Neural progenitor cell (in vitro differentiated cells): ENCODE results near the gene KRT13. TPM values are rescaled to one million over a fixed set of nuclear protein-coding genes. Genes with fewer than 3 reads are reported as not detected.
A peak's percentile ranks its signal among the peaks of the same experiment; 100 is the strongest.

Source experiments
- DNase-seq: peaks from one replicate; pipeline ENCODE4 v3.0.0-alpha.2; 2016; ENCODE audit warnings: low spot score
- H2AFZ ChIP-seq: fragments of 200-600 bp; sonication (generic); replicated peaks from 2 replicates; pipeline ENCODE4 v1.6.1; 2016; ENCODE audit warnings: antibody characterized with exemption
- H3F3A ChIP-seq: fragments of 200-600 bp; sonication (generic); 2 replicates; pipeline ENCODE4 v1.6.1; 2016; ENCODE audit warnings: antibody characterized with exemption, low read depth
- H3K27ac ChIP-seq: fragments of 200-600 bp; sonication (generic); 2 replicates; pipeline ENCODE4 v1.5.1; 2016; ENCODE audit warnings: mild to moderate bottlenecking
- H3K27me3 ChIP-seq: fragments of 200-600 bp; sonication (generic); 2 replicates; pipeline ENCODE4 v1.6.1; 2016; ENCODE audit warnings: mild to moderate bottlenecking, moderate library complexity
- H3K36me3 ChIP-seq: fragments of 200-600 bp; sonication (generic); 2 replicates; pipeline ENCODE4 v1.5.1; 2016
- H3K4me1 ChIP-seq: fragments of 200-600 bp; sonication (generic); 2 replicates; pipeline ENCODE4 v1.6.1; 2016; ENCODE audit warnings: mixed run types
- H3K4me2 ChIP-seq: fragments of 200-600 bp; sonication (generic); 2 replicates; pipeline ENCODE4 v1.6.1; 2016
- H3K4me3 ChIP-seq: fragments of 200-600 bp; sonication (generic); 2 replicates; pipeline ENCODE4 v1.5.1; 2016
- H3K79me2 ChIP-seq: fragments of 200-600 bp; sonication (generic); 2 replicates; pipeline ENCODE4 v1.6.1; 2016; ENCODE audit warnings: low read depth
- H3K9ac ChIP-seq: fragments of 200-600 bp; sonication (generic); 2 replicates; pipeline ENCODE4 v1.6.1; 2016
- H3K9me3 ChIP-seq: fragments of 200-600 bp; sonication (generic); 2 replicates; pipeline ENCODE4 v1.5.1; 2016; ENCODE audit warnings: low read depth
- H4K20me1 ChIP-seq: fragments of 200-600 bp; sonication (generic); 2 replicates; pipeline ENCODE4 v1.6.1; 2016; ENCODE audit warnings: low read depth
- H3K27ac Mint-ChIP-seq: 3 replicates; pipeline ENCODE4 v1.8.0; 2021; ENCODE audit warnings: mixed read lengths
- H3K27me3 Mint-ChIP-seq: 2 replicates; pipeline ENCODE4 v1.8.0; 2022; ENCODE audit warnings: low read depth, mild to moderate bottlenecking, inconsistent platforms, moderate library complexity, mixed read lengths; ENCODE audit not compliant: insufficient read depth
- H3K36me3 Mint-ChIP-seq: 3 replicates; pipeline ENCODE4 v1.8.0; 2021; ENCODE audit warnings: mixed read lengths
- H3K4me1 Mint-ChIP-seq: 3 replicates; pipeline ENCODE4 v1.8.0; 2021; ENCODE audit warnings: mixed read lengths
- H3K4me3 Mint-ChIP-seq: 3 replicates; pipeline ENCODE4 v1.8.0; 2021; ENCODE audit warnings: mild to moderate bottlenecking, moderate library complexity, mixed read lengths
- H3K9me3 Mint-ChIP-seq: 3 replicates; pipeline ENCODE4 v1.8.0; 2020; ENCODE audit warnings: mixed read lengths
- EZH2 ChIP-seq: fragments of 200-600 bp; sonication (generic); IDR thresholded peaks from 2 replicates; pipeline ENCODE4 v1.6.1; 2017; ENCODE audit warnings: antibody characterized with exemption, mild to moderate bottlenecking, moderate library complexity
- EZH2phosphoT487 ChIP-seq: fragments of 200-600 bp; sonication (generic); IDR thresholded peaks from 2 replicates; pipeline ENCODE4 v1.6.1; 2017; ENCODE audit warnings: antibody characterized with exemption
- total RNA-seq: library from RNA; depleted of rRNA; stranded (reverse); fragments of >200 nt; gene quantifications from 2 replicates; pipeline ENCODE4 v1.2.3, GENCODE V29; 2015; ENCODE audit warnings: low replicate concordance
- TF ChIP-seq, protein P1 (sequence below): fragments of 200-600 bp; sonication (generic); IDR thresholded peaks from 2 replicates; pipeline ENCODE4 v1.5.1; 2017; ENCODE audit warnings: antibody characterized with exemption, mild to moderate bottlenecking

KRT13 gene
- total RNA-seq, 1 donor from 2014 or later: not detected

DNA sequence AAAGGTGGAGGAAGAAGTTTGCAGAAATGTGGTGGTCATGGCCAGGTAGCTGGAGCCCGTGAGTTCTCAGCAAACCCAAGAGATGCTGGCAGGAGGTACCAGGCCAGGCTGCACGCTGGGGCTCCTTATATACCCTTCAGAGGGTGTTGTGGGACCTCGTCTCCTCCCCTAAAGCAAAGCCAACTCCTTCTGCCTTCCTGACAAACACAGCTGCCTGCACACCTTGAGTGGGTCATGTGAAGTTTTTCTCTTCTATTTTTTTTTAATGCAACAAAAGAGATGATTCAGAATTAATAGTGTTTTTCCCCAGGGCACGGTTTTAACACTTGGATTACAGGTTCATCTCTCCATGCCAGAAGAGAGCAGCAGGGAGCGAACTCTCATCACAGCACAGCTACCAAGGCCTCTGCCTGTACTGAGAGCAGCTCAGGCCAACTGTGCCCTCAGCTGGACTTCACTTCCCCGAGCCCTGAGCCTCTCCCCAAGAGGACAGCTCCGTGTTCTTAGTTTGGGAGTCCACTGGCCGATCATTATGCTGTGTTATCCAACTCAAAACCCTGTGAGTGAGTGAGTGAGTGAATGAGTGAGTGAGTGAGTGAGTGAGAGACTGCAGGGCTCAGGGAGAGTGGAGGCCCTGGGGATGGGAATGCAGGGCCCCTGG lies 13.5 kb upstream of the KRT13 start, which contains the start of gene KRT15:
Gene KRT15, minus strand, starts transcription at position 102 of the 661 bp plus-strand sequence. Its CDS starts 63 bp downstream, at position 39.
- no peak within 1 kb of the TSS for H3K4me3 Mint-ChIP-seq
- DNase-seq: no peak
- peaks cover 18% of the 10 kb centered on the region for H3K27me3 Mint-ChIP-seq
- no peak within 1 kb of the TSS for H3K27ac ChIP-seq
- H3K36me3 Mint-ChIP-seq: no peaks in the 10 kb centered on the region
- H3K4me3 ChIP-seq: no peak within 1 kb of the TSS
- H3K36me3 ChIP-seq: no peaks in the 10 kb centered on the region
- H3K79me2 ChIP-seq: no peaks in the 10 kb centered on the region
- H3K4me1 ChIP-seq: peaks cover 8% of the 10 kb centered on the region
- peaks cover 13% of the 10 kb centered on the region for H4K20me1 ChIP-seq
- no peak within 1 kb of the TSS for H3K9ac ChIP-seq
- no peaks in the 10 kb centered on the region for H3K9me3 Mint-ChIP-seq
- TF ChIP-seq, protein P1, sequence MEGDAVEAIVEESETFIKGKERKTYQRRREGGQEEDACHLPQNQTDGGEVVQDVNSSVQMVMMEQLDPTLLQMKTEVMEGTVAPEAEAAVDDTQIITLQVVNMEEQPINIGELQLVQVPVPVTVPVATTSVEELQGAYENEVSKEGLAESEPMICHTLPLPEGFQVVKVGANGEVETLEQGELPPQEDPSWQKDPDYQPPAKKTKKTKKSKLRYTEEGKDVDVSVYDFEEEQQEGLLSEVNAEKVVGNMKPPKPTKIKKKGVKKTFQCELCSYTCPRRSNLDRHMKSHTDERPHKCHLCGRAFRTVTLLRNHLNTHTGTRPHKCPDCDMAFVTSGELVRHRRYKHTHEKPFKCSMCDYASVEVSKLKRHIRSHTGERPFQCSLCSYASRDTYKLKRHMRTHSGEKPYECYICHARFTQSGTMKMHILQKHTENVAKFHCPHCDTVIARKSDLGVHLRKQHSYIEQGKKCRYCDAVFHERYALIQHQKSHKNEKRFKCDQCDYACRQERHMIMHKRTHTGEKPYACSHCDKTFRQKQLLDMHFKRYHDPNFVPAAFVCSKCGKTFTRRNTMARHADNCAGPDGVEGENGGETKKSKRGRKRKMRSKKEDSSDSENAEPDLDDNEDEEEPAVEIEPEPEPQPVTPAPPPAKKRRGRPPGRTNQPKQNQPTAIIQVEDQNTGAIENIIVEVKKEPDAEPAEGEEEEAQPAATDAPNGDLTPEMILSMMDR: no peak
- TF ChIP-seq EZH2phosphoT487 (no peak), EZH2 (no peak)
- no peaks in the 10 kb centered on the region for H3K27me3 ChIP-seq
- peaks cover 5% of the 10 kb centered on the region for H3K4me1 Mint-ChIP-seq
- no peak within 1 kb of the TSS for H3K4me2 ChIP-seq
- peaks cover 27% of the 10 kb centered on the region for H3F3A ChIP-seq
- no peak within 1 kb of the TSS for H2AFZ ChIP-seq
- H3K9me3 ChIP-seq: no peaks in the 10 kb centered on the region
- H3K27ac Mint-ChIP-seq: peak within 1 kb of the TSS; percentile 29

DNA sequence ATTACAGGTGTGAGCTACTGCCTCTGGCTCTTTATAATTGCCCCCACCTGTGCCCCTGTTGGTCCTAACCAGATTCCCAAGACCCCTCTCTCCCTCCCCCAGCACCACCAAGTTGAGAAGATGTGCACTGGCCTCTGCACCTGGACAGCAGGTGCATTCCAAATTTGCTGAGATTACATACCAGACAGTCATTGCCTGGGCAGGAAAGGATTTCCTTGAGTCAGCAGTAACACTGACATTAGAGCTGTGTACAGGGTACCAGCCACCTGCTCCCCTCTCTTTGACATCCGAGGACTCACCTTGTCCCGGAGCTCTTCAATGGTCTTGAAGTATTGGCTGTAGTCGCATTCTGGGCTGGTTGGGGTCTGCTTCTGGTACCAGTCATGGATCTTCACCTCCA lies 12.6 kb upstream of the KRT13 start:
- Histone ChIP-seq H3F3A (peaks cover 18% of the 10 kb centered on the region), H4K20me1 (peaks cover 7% of the 10 kb centered on the region), H3K27me3 (no peaks in the 10 kb centered on the region), H3K4me1 (peaks cover 8% of the 10 kb centered on the region), H3K9ac (no peak overlapping the region), H3K79me2 (no peaks in the 10 kb centered on the region), H3K4me2 (no peak overlapping the region), H3K27ac (no peak overlapping the region), H3K9me3 (no peaks in the 10 kb centered on the region), H2AFZ (no peak overlapping the region), H3K4me3 (no peak overlapping the region), H3K36me3 (no peaks in the 10 kb centered on the region)
- no peak overlapping the region for H3K4me3 Mint-ChIP-seq
- peaks cover 15% of the 10 kb centered on the region for H3K27me3 Mint-ChIP-seq
- no peak overlapping the region for H3K27ac Mint-ChIP-seq
- DNase-seq: no peak
- TF ChIP-seq, protein P1: no peak
- TF ChIP-seq EZH2phosphoT487: no peak
- no peak for TF ChIP-seq EZH2
- peaks cover 5% of the 10 kb centered on the region for H3K4me1 Mint-ChIP-seq
- H3K9me3 Mint-ChIP-seq: no peaks in the 10 kb centered on the region
- no peaks in the 10 kb centered on the region for H3K36me3 Mint-ChIP-seq

DNA sequence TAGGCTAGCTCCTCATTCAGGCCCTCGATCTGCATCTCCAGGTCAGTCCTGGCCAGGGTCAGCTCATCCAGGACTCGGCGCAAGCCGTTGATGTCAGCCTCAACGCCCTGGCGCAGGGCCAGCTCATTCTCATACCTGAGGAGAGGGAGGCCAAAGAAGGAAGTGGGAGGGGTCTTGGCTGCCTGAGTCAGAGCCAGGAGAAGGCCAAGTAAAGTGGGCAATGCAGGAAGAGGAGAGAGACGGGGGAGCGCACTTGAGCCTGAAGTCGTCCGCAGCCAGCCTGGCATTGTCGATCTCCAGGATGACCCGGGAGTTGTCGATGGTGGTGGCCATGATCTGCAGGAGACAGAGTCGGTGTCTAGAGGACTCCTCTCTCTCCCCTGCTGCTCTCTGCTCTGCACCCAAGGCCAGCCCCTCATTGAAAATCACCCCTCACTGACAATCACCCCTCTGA lies 11.4 kb upstream of the KRT13 start:
- H3K27ac ChIP-seq: no peak overlapping the region
- no peaks in the 10 kb centered on the region for H3K36me3 ChIP-seq
- H3K4me1 ChIP-seq: peaks cover 8% of the 10 kb centered on the region
- H3K4me2 ChIP-seq: no peak overlapping the region
- Mint-ChIP-seq H3K27me3 (peaks cover 17% of the 10 kb centered on the region), H3K36me3 (no peaks in the 10 kb centered on the region), H3K4me1 (peaks cover 5% of the 10 kb centered on the region), H3K4me3 (no peak overlapping the region), H3K9me3 (no peaks in the 10 kb centered on the region), H3K27ac (no peak overlapping the region)
- DNase-seq: no peak
- H3F3A ChIP-seq: peaks cover 10% of the 10 kb centered on the region
- no peak overlapping the region for H3K9ac ChIP-seq
- TF ChIP-seq EZH2phosphoT487 (no peak), EZH2 (no peak)
- TF ChIP-seq, protein P1: no peak
- no peaks in the 10 kb centered on the region for H3K9me3 ChIP-seq
- H3K79me2 ChIP-seq: no peaks in the 10 kb centered on the region
- no peaks in the 10 kb centered on the region for H3K27me3 ChIP-seq
- H3K4me3 ChIP-seq: no peak overlapping the region
- no peaks in the 10 kb centered on the region for H4K20me1 ChIP-seq
- H2AFZ ChIP-seq: no peak overlapping the region
